Caco-2 (cell line): Measurements from ENCODE around the gene FN3KRP. TPM values are rescaled to one million over a fixed set of nuclear protein-coding genes. Genes with fewer than 3 reads are reported as not detected.

Source experiments
- BruUV-seq: library from RNA; stranded (reverse); fragments of 400-500 nt; replicated peaks from 2 replicates; lab custom pipeline; 2021; lab: Mats Ljungman, UMichigan
- CTCF ChIA-PET: fragments of 300-600 bp; sonication (Branson Sonifier 250); formaldehyde crosslinking; loops from one replicate; lab custom pipeline; 2022; ENCODE audit warnings: antibody characterized with exemption; lab: Charles Lee
- POLR2A ChIA-PET: fragments of 300-600 bp; sonication (Branson Sonifier 250); formaldehyde crosslinking; loops from one replicate; lab custom pipeline; 2022; ENCODE audit warnings: antibody characterized with exemption; lab: Charles Lee
- DNase-seq, 2 experiments: peaks; one replicate each; pipeline versions ENCODE4 v3.0.0 to v3.0.0-alpha.2; 2020 to 2022
- H3K27me3 ChIP-seq: replicated peaks from 2 replicates; pipeline ENCODE4 v1.6.0; 2011; ENCODE audit warnings: low read length; ENCODE audit not compliant: control insufficient read depth, insufficient read depth
- H3K36me3 ChIP-seq: 2 replicates; pipeline ENCODE4 v1.5.1; 2011; ENCODE audit warnings: low read length; ENCODE audit not compliant: control insufficient read depth, insufficient read depth
- H3K4me1 ChIP-seq: fragments of 250-450 bp; sonication (Bioruptor Pico); 2 replicates; pipeline ENCODE4 v1.5.1; 2020; ENCODE audit warnings: mild to moderate bottlenecking
- H3K4me3 ChIP-seq: 2 replicates; pipeline ENCODE4 v1.5.1; 2011; ENCODE audit warnings: low read depth, mild to moderate bottlenecking, control low read depth, low read length
- H3K9me3 ChIP-seq: fragments of 250-450 bp; sonication (Bioruptor Pico); 2 replicates; pipeline ENCODE4 v1.5.1; 2020; ENCODE audit warnings: mild to moderate bottlenecking, moderate library complexity
- H3K27ac Mint-ChIP-seq: one replicate; pipeline ENCODE4 v1.8.0; 2022; ENCODE audit warnings: mixed read lengths; ENCODE audit not compliant: unreplicated experiment
- H3K27me3 Mint-ChIP-seq: one replicate; pipeline ENCODE4 v1.8.0; 2022; ENCODE audit warnings: mixed read lengths; ENCODE audit not compliant: insufficient read depth, unreplicated experiment
- H3K36me3 Mint-ChIP-seq: one replicate; pipeline ENCODE4 v1.8.0; 2022; ENCODE audit warnings: mild to moderate bottlenecking, mixed read lengths; ENCODE audit not compliant: insufficient read depth, unreplicated experiment
- H3K4me1 Mint-ChIP-seq: one replicate; pipeline ENCODE4 v1.8.0; 2022; ENCODE audit warnings: low read depth, mixed read lengths; ENCODE audit not compliant: unreplicated experiment
- H3K4me3 Mint-ChIP-seq: one replicate; pipeline ENCODE4 v1.8.0; 2022; ENCODE audit warnings: mild to moderate bottlenecking, moderate library complexity, mixed read lengths; ENCODE audit not compliant: unreplicated experiment
- H3K9me3 Mint-ChIP-seq: one replicate; pipeline ENCODE4 v1.8.0; 2022; ENCODE audit warnings: mixed read lengths; ENCODE audit not compliant: unreplicated experiment
- intact Hi-C: fragments of 100-400 bp; cut with micrococcal nuclease; formaldehyde crosslinking; loops from one replicate; pipeline ENCODE4 v1.10.0; 2022; ENCODE audit not compliant: unreplicated experiment
- total RNA-seq: library from RNA; stranded (reverse); gene quantifications from 2 replicates; pipeline ENCODE4 v1.2.3, GENCODE V29; 2022
- TF ChIP-seq, protein P1 (sequence below), 2 experiments: fragments of 200-600 bp in 1 of 2; IDR thresholded peaks; 1 replicate in 1 of 2; 2 replicates in 1 of 2; pipeline versions ENCODE4 v1.5.1 to v1.8.0; 2011 to 2022; ENCODE audit warnings: antibody characterized with exemption in 1 of 2, control low read depth in 1 of 2, inconsistent platforms in 1 of 2, low read depth in 1 of 2, low read length in 1 of 2, mild to moderate bottlenecking in 1 of 2, moderate library complexity in 1 of 2; ENCODE audit not compliant: insufficient read depth in 1 of 2, severe bottlenecking in 1 of 2, unreplicated experiment in 1 of 2

Gene FN3KRP
- total RNA-seq, 1 experiment from 2014 or later, result 53.6 TPM

- 0 out of 2 replicates have a peak, but pooled peaks cover 5% of the 10 kb centered on the region for H3K9me3 ChIP-seq
- H3K4me1 ChIP-seq, result peaks cover 14% of the 10 kb centered on the region
- intact Hi-C loops, result no loop called here
- BruUV-seq, result no TSS peak
- Mint-ChIP-seq H3K4me1 (peaks cover 18% of the 10 kb centered on the region), H3K4me3 (no peak overlapping the region), H3K27me3 (no peaks in the 10 kb centered on the region), H3K36me3 (peaks cover 52% of the 10 kb centered on the region), H3K9me3 (no peaks in the 10 kb centered on the region), H3K27ac (no peak overlapping the region)
- no peak for DNase-seq
- CTCF ChIA-PET, result interaction anchor here (1.1 kb wide), 1 partner anchor 11 kb away, joined by 4 read pairs; no protein-coding TSS in a partner anchor
- H3K27me3 ChIP-seq, result no peaks in the 10 kb centered on the region
- TF ChIP-seq, protein P1, sequence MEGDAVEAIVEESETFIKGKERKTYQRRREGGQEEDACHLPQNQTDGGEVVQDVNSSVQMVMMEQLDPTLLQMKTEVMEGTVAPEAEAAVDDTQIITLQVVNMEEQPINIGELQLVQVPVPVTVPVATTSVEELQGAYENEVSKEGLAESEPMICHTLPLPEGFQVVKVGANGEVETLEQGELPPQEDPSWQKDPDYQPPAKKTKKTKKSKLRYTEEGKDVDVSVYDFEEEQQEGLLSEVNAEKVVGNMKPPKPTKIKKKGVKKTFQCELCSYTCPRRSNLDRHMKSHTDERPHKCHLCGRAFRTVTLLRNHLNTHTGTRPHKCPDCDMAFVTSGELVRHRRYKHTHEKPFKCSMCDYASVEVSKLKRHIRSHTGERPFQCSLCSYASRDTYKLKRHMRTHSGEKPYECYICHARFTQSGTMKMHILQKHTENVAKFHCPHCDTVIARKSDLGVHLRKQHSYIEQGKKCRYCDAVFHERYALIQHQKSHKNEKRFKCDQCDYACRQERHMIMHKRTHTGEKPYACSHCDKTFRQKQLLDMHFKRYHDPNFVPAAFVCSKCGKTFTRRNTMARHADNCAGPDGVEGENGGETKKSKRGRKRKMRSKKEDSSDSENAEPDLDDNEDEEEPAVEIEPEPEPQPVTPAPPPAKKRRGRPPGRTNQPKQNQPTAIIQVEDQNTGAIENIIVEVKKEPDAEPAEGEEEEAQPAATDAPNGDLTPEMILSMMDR (IDR thresholded peaks at IDR 0.05; ENCODE audit: insufficient read depth in 1 of 2, low read depth in 1 of 2, low read length in 1 of 2, severe bottlenecking in 1 of 2, unreplicated experiment in 1 of 2), result no peak
- POLR2A ChIA-PET, result interaction anchor here (1.0 kb wide), 1 partner anchor 38 kb away, joined by 3 read pairs; the partner anchor contains the start of gene FN3KRP
- no peak overlapping the region for H3K4me3 ChIP-seq
- no peaks in the 10 kb centered on the region; the same call in 1 of the 2 replicates for H3K36me3 ChIP-seq
These were observed 38.0 kb downstream of the FN3KRP start for GRCh38 chr17:82754297-82755208.

- TF ChIP-seq, protein P1 (IDR thresholded peaks at IDR 0.05; ENCODE audit: insufficient read depth in 1 of 2, low read depth in 1 of 2, low read length in 1 of 2, severe bottlenecking in 1 of 2, unreplicated experiment in 1 of 2), result no peak
- CTCF ChIA-PET, result interaction anchor here (1.3 kb wide), 1 partner anchor 87 kb away, joined by 4 read pairs; no protein-coding TSS in a partner anchor
- H3K4me1 Mint-ChIP-seq, result peaks cover 18% of the 10 kb centered on the region
- Histone ChIP-seq H3K4me1 (peaks cover 14% of the 10 kb centered on the region), H3K9me3 (no peaks in the 10 kb centered on the region), H3K4me3 (no peak overlapping the region), H3K27me3 (no peaks in the 10 kb centered on the region), H3K36me3 (no peaks in the 10 kb centered on the region)
- intact Hi-C loops, result no loop called here
- no peak overlapping the region for H3K27ac Mint-ChIP-seq
- BruUV-seq, result no TSS peak
- no peak overlapping the region for H3K4me3 Mint-ChIP-seq
- POLR2A ChIA-PET, result no interaction called here
- H3K9me3 Mint-ChIP-seq, result no peaks in the 10 kb centered on the region
- no peak for DNase-seq
- H3K27me3 Mint-ChIP-seq, result no peaks in the 10 kb centered on the region
- H3K36me3 Mint-ChIP-seq, result peaks cover 51% of the 10 kb centered on the region
These were observed 39.7 kb downstream of the FN3KRP start for GRCh38 chr17:82756166-82756565.

- POLR2A ChIA-PET, result no interaction called here
- no peak for DNase-seq
- Mint-ChIP-seq H3K4me3 (no peak overlapping the region), H3K27me3 (no peaks in the 10 kb centered on the region), H3K27ac (no peak overlapping the region), H3K4me1 (no peaks in the 10 kb centered on the region), H3K9me3 (no peaks in the 10 kb centered on the region), H3K36me3 (peaks cover 48% of the 10 kb centered on the region)
- Histone ChIP-seq H3K9me3 (no peaks in the 10 kb centered on the region), H3K36me3 (0 out of 2 replicates have a peak, but pooled peaks cover 1% of the 10 kb centered on the region), H3K27me3 (no peaks in the 10 kb centered on the region), H3K4me1 (no peaks in the 10 kb centered on the region), H3K4me3 (no peak overlapping the region)
- BruUV-seq, result no TSS peak
- intact Hi-C loops, result loop anchor here (5.0 kb wide), 1 partner anchor 98 kb away; no protein-coding TSS in a partner anchor
- CTCF ChIA-PET, result interaction anchor here (0.6 to 0.7 kb wide), 2 partner anchors 11 to 97 kb away, joined by 3 to 4 read pairs; no protein-coding TSS in a partner anchor
- TF ChIP-seq, protein P1 (IDR thresholded peaks at IDR 0.05; ENCODE audit: insufficient read depth in 1 of 2, low read depth in 1 of 2, low read length in 1 of 2, severe bottlenecking in 1 of 2, unreplicated experiment in 1 of 2), result no peak
These were observed 48.9 kb downstream of the FN3KRP start for GRCh38 chr17:82765371-82765770.
